SKM-1 treated with dmso at 0.1 percent for 144 hours (cell line): ENCODE measurements around the gene SERPINB13.
"Not testable (repeated sequence)": the region's sequence is repeated elsewhere in the genome, so short reads cannot be mapped to it uniquely, and the experiment has no call there.

Source experiments
- DNase-seq: peaks from one replicate; lab custom pipeline; 2025; ENCODE audit not compliant: unreplicated experiment; lab: John Stamatoyannopoulos, UW

The SERPINB13 gene

DNA sequence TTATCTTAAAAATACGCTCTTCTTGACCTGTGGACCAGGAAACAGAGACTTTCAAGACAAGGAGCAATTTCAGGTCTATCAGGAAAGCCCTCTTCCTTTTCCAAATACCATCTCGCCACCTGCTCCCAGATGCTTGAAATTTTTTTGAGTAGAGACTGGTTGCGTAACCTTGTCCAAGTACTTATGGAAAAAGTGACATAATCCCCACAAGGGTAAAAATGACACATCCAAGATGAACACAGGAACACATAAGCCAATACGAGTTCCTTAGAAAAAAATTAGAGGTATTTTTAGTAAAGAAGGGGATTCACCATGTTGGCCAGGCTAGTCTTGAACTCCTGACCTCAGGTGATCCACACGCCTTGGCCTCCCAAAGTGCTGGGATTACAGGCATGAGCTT, 1.8 kb downstream of the SERPINB13 start:
- peak; percentile 38 for DNase-seq

- peak; percentile 94 for DNase-seq
These were observed 3.2 kb downstream of the SERPINB13 start for GRCh38 chr18:63590373-63590772.

DNA sequence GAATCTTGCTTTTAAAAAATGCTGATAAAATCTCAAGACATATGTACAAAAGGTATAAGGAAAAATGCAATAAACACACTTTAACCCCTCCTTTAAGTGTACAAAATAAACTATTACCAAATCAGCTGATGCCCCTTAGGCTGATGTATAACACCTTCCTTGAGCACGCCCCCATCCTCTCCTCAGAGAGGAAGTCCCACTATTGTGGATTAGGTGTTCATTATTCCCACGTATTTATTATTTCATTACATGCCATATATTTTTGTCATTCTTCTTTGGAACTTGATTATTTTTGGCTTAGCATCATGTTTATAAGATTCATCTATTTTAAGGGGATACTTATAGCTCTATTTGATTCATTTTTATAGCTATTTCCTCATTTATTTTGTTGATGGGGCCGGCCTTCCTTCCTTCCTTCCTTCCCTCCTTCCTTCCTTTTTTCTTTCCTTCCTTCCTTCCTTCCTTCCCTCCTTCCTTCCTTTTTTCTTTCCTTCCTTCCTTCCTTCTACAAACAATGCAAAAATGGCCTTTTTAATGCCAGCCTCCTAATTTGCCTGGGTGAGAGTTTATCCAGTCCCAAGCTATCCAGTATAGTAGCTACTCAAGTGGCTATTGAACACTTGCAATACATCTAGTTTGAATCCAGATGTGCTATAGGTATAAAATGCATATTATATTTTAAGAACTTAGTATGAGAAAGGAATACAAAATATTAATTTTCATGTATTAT, 4.0 kb downstream of the SERPINB13 start:
- DNase-seq: no peak

DNA sequence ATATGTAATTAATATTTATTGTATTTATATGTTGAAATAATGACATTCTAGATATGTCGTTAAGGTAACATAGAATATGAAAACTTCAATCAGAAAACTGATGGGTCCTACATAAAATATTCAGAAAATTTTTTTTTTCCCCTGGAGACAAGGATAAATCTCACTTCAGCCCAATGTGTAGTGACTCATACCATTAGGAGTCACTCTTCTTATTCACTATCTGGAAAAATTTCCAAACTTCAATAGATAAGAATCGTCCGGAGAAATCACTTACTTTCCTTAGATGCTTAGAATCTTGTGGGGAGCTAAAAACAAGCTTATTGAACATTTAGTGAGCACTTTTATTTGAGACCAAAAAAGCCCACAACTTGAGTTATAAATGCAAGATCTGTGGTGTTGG, 4.6 kb downstream of the SERPINB13 start:
- no peak for DNase-seq

DNA sequence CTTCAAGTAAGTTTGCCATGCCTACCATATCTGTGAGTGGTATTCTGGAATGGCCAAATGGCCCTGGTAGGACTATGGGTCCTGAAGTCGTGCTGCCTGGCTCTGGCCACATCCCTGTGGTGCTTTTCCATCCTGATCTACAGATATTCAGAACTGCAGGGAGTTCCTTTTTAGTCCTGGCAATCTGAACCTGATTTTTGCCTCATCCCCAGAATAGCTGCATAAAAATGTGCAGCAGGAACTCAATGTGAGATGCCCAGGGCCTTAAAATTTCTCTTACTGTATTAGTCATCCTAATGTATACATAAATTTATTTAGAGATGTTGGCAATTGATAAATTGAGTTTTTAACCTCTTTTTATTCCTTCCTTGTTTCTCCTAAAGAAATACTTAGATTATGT, 5.3 kb downstream of the SERPINB13 start:
- DNase-seq: no peak

DNA sequence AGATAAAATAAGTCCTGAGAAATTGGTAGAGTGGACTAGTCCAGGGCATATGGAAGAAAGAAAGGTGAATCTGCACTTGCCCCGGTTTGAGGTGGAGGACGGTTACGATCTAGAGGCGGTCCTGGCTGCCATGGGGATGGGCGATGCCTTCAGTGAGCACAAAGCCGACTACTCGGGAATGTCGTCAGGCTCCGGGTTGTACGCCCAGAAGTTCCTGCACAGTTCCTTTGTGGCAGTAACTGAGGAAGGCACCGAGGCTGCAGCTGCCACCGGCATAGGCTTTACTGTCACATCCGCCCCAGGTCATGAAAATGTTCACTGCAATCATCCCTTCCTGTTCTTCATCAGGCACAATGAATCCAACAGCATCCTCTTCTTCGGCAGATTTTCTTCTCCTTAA, 9.8 kb downstream of the SERPINB13 start:
- no peak for DNase-seq

DNA sequence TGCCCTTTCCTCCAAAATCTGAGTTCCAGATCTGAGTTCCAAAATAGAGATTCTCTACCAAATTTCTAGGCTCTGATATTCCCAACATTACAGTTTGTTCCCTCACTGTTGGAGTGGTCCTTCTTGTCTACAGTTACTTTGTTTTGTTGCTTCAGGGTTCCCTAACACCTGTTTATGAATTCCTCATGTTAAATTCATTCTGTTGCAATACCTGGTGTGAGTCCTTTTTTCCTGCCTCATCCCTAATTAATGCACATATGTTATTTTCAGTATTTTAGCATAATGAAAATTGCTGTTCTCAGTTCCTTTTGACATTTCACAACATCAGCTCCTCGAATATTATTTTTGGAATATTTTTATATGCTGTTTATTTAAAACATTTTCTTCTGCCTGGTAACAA, 16.2 kb downstream of the SERPINB13 start:
- no peak for DNase-seq

DNA sequence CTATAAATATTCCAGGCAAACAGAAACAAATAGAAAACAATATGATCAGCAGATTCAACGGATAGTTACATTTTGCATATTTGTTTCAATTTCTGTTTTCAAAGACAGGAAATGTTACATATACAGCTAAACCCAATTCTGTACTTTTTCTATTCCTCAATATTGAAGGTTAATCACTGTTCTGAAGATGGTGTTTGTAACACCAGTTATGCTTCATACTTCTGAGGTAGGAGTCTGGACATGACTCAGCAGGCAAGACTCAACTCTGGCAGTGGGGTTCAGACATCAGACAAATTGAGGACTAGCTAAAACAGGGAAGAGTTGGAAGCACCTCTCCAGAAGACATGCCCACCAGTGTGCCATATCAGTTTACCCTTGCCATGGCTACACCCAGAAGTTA, 16.6 kb downstream of the SERPINB13 start:
- no peak for DNase-seq

DNA sequence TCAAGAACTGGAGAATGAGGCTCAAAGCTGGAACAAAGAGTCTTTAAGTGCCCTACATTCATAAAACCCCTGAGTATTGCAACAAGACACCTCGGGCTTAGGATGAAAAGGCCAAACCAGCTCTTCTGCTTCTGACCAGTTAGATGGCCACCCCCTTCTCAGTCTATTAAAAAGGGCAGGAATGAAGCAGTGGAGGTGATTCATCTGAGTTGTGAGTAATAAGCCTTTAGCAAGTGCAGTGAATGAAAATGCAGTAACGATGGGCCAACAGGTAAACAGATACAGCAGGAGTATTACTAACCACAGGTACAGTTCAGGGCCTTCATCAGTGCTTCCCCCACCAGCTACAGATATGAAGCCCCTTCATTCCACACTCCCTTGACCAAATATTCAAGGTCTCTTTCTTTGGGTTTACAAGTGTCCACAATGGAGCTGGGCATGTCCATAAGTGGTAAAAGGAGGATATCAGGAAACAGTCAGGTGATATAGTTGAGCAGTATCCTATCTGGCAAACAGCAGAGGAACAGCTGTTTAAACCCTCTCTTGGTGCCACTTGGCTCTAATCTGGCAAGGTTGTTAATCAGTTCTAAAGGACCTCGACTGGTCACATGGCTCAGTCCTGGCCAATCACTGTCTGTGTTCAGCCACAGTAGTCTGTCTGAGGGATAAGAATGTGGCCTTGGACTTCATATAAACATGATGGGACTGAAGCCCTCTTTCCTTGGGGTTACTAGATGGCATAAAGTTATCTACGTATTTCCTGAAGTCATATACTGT, 17.8 kb downstream of the SERPINB13 start:
- DNase-seq: no peak

DNA sequence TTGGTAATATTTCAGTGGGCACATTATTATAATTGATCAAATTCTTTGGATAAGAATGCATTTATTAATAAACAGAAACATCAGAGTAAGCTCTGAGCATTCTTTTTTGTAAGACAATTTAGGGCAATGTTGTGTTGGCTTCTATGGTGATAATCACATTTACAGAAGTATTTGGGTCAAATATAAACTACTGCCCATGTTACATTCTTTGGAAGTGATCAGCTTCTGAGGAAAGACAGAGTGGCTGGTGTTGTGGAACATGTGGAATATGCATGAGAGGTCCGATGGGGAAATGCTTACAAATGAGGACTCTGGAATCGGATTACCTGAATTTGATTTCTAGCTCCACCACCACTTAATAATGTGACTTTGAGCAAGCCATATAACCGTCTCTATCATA, 19.4 kb downstream of the SERPINB13 start:
- DNase-seq: no peak

- no peak for DNase-seq
These were observed 26.3 kb downstream of the SERPINB13 start for GRCh38 chr18:63613420-63613819.

- DNase-seq: no peak
These were observed 30.1 kb downstream of the SERPINB13 start for GRCh38 chr18:63617049-63617914.

DNA sequence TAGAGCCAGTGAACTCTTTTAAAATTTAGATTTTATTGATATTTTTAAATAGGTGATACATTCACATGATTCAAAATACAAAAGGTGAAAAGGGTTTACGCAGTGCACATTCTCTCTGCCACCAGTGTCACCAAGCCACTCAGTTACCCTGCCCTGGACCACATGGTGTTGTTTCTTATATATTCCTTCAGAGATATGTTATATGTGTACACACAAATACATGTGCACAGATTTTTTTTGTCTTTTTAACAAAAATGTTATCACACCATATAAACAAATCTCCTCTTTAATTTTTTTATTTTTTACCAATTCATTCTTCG, 30.7 kb downstream of the SERPINB13 start:
- DNase-seq: no peak

- no peak for DNase-seq
These were observed 32.5 kb downstream of the SERPINB13 start for GRCh38 chr18:63619661-63620060.

GRCh38 chr18:63624863-63625262, 37.7 kb downstream of the SERPINB13 start:
- DNase-seq: no peak

DNA sequence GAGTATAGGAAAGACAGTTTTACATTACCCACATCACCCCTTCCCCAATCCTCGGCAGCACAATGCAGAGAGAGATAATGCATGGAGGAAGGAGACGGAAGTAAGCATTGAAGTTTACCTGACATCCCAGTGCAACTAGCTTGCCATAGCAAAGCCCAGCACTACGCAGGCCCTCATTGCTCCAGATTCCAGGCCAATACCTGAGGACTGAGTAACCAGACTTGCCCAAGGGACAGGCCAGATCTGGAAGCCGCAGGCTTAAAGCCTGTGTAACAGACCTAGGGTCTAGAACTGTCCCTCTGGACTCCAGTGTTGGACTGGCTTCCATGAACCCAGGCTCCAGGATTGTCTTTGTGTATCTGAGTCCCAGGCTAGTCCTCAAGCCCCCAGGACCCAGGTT, 39.3 kb downstream of the SERPINB13 start:
- no peak for DNase-seq

- DNase-seq: no peak
These were observed 40.7 kb downstream of the SERPINB13 start for GRCh38 chr18:63627819-63628218.

GRCh38 chr18:63637703-63638102, 50.6 kb downstream of the SERPINB13 start:
- DNase-seq: no peak

DNA sequence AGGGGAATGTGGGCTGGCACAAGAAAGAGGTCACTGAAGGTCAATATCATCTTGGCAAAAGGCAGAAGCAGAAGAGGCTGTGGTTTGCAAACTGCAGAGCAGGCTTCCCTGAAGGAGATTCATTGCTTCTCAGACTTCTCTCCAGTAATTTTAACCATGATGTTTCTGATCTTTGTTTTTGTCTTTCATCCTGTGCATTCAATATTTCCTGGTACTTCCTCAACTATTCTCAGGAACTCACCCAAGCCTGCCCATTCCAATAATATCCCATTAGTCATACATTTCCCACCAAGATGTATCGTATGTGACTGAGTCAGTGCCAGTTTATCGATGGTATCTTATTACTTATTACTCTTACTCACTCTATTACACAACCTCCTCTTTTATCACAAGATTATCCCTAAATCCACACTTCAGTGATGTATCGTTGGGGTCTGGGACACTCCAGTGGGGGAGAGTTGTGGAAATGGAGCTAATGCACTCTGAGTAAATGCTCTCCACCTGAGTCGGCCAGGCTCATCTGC, 54.1 kb downstream of the SERPINB13 start:
- not testable (repeated sequence) for DNase-seq

DNA sequence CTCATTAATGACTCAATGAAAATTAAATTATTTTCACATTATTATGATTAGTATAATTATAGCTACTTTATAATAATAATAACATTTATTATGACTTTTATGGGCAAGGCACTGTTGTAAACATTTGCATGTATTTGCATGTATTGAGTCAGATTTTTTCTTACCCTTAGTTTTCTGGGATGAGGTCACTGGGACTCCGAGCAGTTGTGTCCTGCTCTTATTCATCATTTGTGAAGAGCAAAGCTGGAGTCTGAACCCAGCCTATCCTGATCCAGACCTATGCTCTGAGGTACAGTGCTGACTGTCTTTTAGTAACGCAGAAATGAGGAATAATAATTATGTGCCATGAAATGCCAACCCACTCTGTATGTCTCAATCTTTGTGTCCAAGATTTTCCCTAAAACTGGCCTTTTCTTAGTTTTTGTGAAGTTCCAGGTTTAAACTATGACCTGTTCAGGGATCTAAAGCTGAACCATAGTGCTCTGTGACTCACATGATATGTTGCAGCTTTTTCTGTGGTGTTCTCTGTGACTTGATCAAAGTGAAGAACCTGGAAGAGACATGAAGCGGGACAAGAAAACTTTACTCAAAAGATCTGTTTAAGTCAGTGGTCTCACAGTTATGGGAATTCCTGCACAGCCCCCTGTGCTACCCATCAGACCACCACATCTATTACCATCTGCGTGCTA, 55.7 kb downstream of the SERPINB13 start:
- not testable (repeated sequence) for DNase-seq

GRCh38 chr18:63644142-63644541, 57.0 kb downstream of the SERPINB13 start, which contains the start of gene SERPINB4:
Gene SERPINB4 (minus strand): TSS chr18:63644256. CDS start chr18:63643577, 679 bp downstream.
- DNase-seq: not testable (repeated sequence)
